HCT116 (cell line): ENCODE data around the gene PLEKHA6.

ENCODE experiments used
- ELF1 ChIP-seq: IDR thresholded peaks from 2 replicates; pipeline ENCODE4 v1.6.1; 2012; ENCODE audit warnings: low read depth, borderline replicate concordance
- EZH2 ChIP-seq: fragments of 200-600 bp; sonication (generic); IDR thresholded peaks from 2 replicates; pipeline ENCODE4 v1.6.1; 2017; ENCODE audit warnings: antibody characterized with exemption, mixed run types
- EZH2phosphoT487 ChIP-seq: fragments of 200-600 bp; IDR thresholded peaks from 2 replicates; pipeline ENCODE4 v1.6.1; 2018; ENCODE audit warnings: antibody characterized with exemption, borderline replicate concordance
- JUND ChIP-seq: IDR thresholded peaks from 2 replicates; pipeline ENCODE4 v1.6.1; 2012
- POLR2A ChIP-seq: IDR thresholded peaks from 2 replicates; pipeline ENCODE4 v1.7.0; 2011; ENCODE audit warnings: borderline replicate concordance; ENCODE audit not compliant: insufficient read depth, insufficient read length; ENCODE audit errors: extremely low read depth
- POLR2AphosphoS5 ChIP-seq: IDR thresholded peaks from 2 replicates; pipeline ENCODE4 v1.6.1; 2011; ENCODE audit warnings: mild to moderate bottlenecking, low read depth, low read length, moderate library complexity
- RAD21 ChIP-seq: IDR thresholded peaks from 2 replicates; pipeline ENCODE4 v1.6.1; 2012; ENCODE audit warnings: low read depth, mild to moderate bottlenecking
- TF ChIP-seq, protein P1 (sequence below), 3 experiments: fragments of 200-600 bp in 1 of 3; sonication (generic) in 1 of 3; IDR thresholded peaks in 2 of 3; conservative IDR thresholded peaks in 1 of 3; 2 replicates each; pipeline ENCODE4 v1.5.1; 2012 to 2017; ENCODE audit warnings: low read depth in 2 of 3, low read length in 2 of 3, antibody characterized with exemption in 1 of 3, borderline replicate concordance in 1 of 3, control low read depth in 1 of 3, mild to moderate bottlenecking in 1 of 3, mixed read lengths in 1 of 3, mixed run types in 1 of 3, moderate library complexity in 1 of 3; ENCODE audit not compliant: insufficient read depth in 1 of 3
- TF ChIP-seq, protein P2 (sequence below): IDR thresholded peaks from 2 replicates; pipeline ENCODE4 v1.6.1; 2012
- TF ChIP-seq, protein P3 (sequence below): IDR thresholded peaks from 2 replicates; pipeline ENCODE4 v1.6.1; 2012; ENCODE audit warnings: low read depth

DNA sequence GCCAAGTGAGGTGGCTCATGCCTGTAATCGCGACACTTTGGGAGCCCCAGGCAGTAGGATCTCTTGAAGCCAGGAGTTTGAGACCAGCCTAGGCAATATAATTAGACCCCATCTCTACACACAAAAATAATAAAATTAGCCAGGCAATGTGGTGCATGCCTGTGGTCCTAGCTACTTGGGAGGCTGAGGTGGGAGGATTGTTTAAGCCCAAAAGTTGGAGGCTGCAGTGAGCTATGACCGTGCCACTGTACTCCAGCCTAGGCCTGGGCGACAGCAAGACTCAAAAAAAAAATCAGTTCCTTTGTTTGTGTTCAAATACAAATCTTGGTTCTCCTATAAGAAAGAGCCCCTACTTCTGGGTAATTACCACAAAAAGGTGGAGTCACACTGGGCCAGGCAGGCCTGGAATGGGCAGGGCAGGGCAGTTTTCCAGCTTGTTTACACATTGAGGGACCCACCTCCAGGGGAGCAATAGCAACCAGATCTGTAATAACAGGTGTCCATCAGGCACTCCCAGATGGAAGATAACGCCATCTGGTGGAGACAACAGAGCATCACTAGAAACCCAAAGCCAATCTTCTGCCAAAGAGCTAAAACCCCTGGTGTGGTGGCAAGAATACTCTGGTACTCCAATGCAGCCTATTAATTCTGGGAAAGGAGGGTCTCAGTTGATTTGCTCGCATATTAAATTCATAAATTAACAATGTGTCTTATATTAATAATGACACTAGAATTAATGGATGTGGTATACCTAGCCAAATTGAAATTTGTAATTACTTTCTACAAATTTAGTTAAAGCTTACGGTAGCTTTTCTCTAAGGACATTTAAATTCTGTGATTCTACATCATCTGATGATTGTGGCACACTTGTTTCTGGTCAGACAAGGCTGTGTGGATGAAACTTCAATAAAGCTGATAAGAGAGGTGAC is 38.7 kb upstream of the PLEKHA6 start:
- TF ChIP-seq, protein P1, sequence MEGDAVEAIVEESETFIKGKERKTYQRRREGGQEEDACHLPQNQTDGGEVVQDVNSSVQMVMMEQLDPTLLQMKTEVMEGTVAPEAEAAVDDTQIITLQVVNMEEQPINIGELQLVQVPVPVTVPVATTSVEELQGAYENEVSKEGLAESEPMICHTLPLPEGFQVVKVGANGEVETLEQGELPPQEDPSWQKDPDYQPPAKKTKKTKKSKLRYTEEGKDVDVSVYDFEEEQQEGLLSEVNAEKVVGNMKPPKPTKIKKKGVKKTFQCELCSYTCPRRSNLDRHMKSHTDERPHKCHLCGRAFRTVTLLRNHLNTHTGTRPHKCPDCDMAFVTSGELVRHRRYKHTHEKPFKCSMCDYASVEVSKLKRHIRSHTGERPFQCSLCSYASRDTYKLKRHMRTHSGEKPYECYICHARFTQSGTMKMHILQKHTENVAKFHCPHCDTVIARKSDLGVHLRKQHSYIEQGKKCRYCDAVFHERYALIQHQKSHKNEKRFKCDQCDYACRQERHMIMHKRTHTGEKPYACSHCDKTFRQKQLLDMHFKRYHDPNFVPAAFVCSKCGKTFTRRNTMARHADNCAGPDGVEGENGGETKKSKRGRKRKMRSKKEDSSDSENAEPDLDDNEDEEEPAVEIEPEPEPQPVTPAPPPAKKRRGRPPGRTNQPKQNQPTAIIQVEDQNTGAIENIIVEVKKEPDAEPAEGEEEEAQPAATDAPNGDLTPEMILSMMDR (IDR thresholded peaks at IDR 0.05 in 2 of 3, conservative IDR thresholded peaks at IDR 0.05 in 1 of 3; ENCODE audit: borderline replicate concordance in 1 of 3, insufficient read depth in 1 of 3, low read depth in 2 of 3, low read length in 2 of 3): peak; percentile 86 to 93 (median 87)
- TF ChIP-seq JUND (no peak), RAD21 (peak; percentile 81), POLR2A (no peak), EZH2 (no peak), POLR2AphosphoS5 (peak; percentile 40), EZH2phosphoT487 (no peak), ELF1 (no peak)
- TF ChIP-seq, protein P2, sequence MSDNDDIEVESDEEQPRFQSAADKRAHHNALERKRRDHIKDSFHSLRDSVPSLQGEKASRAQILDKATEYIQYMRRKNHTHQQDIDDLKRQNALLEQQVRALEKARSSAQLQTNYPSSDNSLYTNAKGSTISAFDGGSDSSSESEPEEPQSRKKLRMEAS: peak; percentile 39; the same call in 1 of the 2 replicates
- TF ChIP-seq, protein P3, sequence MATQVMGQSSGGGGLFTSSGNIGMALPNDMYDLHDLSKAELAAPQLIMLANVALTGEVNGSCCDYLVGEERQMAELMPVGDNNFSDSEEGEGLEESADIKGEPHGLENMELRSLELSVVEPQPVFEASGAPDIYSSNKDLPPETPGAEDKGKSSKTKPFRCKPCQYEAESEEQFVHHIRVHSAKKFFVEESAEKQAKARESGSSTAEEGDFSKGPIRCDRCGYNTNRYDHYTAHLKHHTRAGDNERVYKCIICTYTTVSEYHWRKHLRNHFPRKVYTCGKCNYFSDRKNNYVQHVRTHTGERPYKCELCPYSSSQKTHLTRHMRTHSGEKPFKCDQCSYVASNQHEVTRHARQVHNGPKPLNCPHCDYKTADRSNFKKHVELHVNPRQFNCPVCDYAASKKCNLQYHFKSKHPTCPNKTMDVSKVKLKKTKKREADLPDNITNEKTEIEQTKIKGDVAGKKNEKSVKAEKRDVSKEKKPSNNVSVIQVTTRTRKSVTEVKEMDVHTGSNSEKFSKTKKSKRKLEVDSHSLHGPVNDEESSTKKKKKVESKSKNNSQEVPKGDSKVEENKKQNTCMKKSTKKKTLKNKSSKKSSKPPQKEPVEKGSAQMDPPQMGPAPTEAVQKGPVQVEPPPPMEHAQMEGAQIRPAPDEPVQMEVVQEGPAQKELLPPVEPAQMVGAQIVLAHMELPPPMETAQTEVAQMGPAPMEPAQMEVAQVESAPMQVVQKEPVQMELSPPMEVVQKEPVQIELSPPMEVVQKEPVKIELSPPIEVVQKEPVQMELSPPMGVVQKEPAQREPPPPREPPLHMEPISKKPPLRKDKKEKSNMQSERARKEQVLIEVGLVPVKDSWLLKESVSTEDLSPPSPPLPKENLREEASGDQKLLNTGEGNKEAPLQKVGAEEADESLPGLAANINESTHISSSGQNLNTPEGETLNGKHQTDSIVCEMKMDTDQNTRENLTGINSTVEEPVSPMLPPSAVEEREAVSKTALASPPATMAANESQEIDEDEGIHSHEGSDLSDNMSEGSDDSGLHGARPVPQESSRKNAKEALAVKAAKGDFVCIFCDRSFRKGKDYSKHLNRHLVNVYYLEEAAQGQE: no peak
